GM21529 (cell line): ENCODE measurements around the gene CREB3L2.
A peak's percentile ranks its signal among the peaks of the same experiment; 100 is the strongest.
"Not testable (repeated sequence)": the region's sequence is repeated elsewhere in the genome, so short reads cannot be mapped to it uniquely, and the experiment has no call there.

Experiments used
- ATAC-seq: cut with Tn5 transposase; IDR thresholded peaks from one replicate; pipeline ENCODE4 v1.9.1; 2021; ENCODE audit not compliant: unreplicated experiment

CREB3L2 gene

GRCh38 chr7:137908106-137908505 lies 93.8 kb downstream of the CREB3L2 start:
- ATAC-seq = no peak

DNA sequence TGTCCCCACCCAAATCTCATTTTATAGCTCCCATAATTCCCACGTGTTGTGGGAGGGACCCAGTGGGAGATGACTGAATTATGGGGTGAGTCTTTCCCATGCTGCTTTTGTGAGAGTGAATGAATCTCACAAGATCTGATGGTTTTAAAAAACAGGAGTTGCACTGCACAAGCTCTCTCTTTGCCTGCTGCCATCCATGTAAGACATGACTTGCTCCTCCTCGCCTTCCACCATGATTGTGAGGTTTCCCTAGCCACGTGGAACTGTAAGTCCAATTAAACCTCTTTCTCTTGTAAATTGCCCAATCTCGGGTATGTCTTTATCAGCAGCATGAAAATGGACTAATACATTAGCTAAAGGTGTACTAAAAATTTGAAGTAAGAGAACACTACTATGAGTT lies 95.2 kb downstream of the CREB3L2 start:
- not testable (repeated sequence) for ATAC-seq

DNA sequence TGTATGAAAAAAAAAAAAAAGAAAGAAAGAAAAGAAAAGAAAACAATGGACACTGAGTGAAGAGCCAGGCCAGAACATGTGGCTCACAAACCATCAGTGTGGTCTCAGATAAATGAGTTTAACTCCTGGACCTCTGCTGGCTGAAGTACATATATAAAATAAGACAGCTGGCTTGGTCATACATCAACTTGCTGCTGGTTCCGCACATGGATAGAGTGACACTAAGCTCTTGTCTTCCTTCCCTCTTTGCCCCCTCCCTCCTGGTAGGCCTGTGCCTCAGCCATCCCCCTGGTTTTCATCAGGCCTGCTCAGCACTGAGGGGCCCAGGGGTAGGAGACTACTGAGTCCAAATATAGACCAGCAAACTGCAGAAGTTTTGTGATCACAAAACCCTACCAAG lies 97.1 kb downstream of the CREB3L2 start:
- ATAC-seq = no peak

- peak; percentile 79 for ATAC-seq
Measured at GRCh38 chr7:137903382-137904169, 98.3 kb downstream of the CREB3L2 start.

DNA sequence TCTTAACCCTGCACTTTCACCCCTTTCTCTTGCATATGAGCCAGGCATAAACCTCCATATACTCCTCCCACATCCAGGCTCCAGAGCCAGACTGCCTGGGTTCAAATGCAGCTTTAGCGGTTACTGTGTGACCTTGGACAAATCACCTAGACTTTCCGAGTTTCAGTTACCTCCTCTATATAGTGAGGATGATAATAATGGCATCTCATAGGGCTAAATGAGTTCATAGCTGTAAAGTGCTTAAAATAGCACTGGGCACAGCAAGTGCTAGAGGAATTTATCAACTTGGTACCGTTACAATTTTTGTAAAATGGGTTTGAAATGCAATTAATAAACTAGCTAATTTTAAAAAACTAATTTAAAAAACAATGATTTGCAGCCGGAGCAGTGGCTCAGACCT lies 101.7 kb downstream of the CREB3L2 start:
- no peak for ATAC-seq

DNA sequence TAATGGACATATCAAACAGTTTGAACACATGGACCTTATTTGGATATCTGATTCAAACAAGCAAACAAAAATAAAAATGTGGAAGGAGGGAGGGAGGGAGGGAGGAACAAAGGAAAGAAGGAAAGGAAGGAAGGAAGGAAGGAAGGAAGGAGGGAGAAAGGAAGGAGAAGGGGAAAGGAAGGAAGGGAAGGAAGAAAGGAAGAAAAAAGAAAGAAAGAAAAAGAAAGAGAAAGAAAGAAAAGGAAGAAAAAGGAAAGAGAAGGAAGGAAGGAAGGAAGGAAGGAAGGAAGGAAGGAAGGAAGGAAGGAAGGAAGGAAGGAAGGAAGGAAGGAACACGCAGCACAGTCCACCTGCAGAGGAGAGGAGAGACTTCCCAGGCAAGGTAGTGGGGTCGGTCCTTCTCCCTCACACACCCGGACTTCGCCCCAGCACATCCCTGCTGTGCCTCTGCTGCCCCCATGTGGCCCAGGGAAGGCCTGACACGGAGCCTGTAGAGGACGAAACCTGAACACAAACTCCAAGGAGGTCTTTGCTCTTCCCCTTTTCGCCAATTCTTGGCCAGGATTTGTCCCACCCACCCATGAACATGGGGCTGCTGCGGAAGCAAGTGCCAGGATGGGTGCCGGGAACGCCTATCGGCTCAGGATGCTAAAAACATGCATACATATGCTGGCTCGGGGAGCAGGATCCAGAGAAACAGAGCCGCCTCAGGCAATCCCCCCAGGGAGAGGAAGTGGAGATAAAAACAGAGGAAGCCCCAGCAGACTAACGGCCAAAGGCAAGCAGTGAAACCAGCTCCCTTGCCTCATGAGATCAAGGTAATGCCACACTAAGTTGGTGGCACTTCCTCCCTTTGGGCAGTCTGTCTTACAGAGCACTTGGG lies 102.8 kb downstream of the CREB3L2 start:
- ATAC-seq = peak; percentile 64

DNA sequence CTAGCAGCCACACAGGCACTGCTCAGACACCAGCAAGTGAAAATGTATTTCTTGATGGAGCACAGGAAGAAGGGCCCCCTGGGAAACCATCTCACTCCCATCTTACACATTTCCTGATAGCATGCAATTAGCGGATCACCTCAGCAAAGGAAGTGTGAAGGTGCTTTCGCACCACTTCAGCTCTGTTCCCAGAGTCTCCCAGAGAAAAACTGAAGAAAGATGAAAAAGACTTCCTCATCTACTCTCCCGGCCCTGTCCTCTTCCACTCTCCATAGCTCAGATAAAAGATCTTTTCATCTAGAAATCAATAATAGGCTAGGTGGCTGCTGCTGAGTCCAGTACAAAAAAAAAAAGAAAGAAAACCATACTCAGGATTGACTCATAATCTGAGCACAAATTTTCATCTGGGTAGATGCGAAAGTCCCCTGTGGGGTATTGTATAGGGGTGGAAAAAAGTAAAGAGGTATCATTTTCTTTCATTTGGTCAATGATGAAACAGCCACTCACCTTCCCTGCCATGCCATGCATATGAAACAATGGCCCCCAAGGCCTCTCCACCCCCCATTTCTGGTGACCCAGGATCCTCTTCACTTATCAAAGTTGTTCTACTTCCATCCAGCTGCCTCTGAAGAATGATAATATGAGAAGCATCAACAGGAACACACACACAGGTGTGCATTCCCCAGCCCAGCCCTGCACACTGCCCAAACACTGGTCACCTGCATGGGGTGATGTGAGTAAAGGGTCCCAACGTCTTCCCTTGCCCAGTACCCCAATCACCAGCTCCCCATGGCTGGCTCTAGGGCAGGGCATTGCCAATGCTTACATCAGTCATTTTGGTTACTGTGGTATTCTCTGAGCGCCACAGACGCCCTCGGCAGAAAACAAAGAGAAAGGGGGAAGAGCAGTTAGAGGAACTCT lies 106.3 kb downstream of the CREB3L2 start:
- ATAC-seq = peak; percentile 85

GRCh38 chr7:137893143-137893742 lies 108.6 kb downstream of the CREB3L2 start:
- ATAC-seq = no peak

GRCh38 chr7:137891016-137891655 lies 110.8 kb downstream of the CREB3L2 start:
- no peak for ATAC-seq

GRCh38 chr7:137890449-137890921 lies 111.4 kb downstream of the CREB3L2 start:
- no peak for ATAC-seq

DNA sequence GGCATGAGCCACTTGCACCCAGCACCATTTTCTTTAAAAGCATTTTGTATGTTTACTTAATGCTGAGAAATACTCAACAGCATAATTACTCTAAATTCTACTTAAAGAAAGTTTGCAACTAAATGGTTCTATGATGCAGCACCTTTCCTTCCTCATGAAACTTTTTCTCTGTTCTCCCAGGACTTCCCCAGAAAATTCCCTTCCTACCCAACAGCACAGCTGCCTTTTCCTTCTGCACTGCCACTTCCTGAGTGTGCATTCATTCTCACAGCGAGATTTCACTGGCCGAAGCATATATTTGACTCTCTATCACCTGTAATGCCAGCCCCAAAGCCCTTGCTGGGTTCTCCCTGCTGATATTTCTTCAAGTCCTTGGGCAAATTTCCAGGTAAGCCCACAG lies 113.6 kb downstream of the CREB3L2 start:
- no peak for ATAC-seq

DNA sequence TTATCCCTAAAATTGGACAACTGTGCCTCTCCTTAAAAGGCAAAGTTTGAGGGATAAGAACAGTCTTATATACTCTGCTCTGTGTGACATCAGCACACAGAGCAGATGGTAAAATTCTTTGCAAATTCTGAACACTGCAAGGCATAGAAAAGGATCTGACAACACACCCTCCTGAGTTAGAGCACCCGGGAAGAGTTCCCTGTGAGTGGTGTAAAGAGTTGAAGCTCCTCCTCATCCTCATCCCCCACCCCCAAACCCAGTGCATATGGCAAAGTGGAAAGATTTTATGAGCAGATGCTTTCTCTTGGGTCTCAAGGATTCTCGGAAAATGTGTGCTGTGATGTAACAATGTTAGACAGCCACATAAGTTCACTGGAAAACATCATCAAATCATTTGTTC lies 115.1 kb downstream of the CREB3L2 start:
- ATAC-seq = no peak

DNA sequence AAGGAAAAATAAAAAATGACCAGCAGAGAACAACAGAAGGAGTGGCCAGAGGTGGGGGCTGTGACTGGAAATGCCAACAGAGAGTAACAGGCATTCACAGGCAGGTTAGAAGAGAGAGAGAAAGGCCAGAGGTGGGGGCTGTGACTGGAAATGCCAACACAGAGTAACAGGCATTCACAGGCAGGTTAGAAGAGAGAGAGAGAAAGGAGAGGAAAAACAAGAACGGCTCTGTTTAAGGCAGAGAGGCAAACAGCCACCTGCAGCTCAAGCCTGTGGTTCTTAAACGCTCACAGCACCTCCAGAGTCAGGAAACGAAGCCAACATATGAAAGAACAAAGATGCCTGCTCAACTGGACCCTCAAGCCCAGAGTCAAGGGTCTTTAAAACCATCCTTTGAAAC lies 115.6 kb downstream of the CREB3L2 start:
- ATAC-seq = no peak

DNA sequence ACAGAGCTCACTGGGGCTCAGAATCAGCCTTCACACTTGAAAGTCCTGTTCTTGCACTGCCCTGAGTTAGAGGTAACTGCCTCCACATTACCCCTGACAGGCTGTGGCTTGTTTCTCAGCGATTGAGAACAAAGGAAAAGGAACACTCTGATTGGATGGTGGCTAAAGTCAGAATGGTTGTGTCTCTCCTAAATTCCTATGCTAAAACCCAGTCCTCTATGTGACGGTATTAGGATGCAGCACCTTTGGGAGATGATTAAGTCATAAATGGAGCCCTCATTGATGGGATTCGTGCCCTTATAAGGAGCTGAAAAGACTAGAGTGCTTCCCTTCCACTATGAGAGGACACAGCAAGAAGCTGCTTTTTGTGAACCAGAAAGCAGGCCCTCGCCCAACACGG lies 116.2 kb downstream of the CREB3L2 start:
- ATAC-seq = no peak

GRCh38 chr7:137882806-137883205 lies 119.1 kb downstream of the CREB3L2 start:
- no peak for ATAC-seq

DNA sequence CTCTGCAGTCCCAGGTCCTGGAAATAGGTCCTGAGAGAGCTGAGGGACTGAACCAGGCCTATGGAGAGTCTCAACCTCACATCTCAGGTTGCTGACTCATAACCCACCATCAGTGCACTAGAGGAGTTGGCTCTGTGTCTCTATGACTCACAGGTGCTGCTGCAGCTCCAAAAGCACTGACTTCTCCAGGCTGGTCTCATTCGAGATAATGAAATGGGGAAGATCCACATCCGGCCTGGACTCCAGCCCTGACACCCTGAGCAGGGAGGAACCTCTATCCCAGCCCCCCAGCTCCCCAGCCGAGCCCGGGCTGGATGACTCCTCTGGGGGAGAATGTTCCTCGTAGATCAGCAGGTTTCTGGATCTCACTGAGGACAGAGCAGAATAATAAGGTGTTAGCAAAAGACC lies 119.6 kb downstream of the CREB3L2 start:
- ATAC-seq = peak; percentile 95

DNA sequence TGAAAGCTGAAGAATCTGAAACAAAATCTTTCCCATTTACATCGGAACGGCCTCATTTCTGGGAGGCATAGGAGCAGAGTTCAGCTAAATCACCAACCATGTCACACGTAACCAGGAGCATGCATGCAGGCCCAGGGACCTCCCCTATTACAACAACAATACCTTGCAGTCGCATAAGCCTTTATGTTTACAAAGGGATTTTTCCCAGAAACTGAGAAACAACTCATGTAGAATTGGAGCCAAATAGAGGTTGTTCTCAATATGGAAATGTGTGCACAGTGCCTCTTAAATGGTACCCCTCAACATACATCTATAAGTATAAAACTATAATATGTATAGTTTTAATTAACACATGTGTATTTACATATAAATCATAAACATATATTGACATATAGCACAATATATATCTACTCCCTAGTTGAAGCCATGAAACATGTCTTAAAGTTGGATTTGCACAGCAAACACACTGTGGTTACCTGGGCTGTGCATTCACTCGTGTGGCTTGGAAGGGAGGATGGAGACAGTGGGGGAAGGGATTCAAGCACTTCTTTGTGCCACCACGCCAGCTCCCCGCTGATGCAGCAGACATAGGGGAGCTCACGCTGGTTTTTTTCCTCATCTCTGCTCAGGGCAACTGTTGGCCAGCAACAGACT lies 120.2 kb downstream of the CREB3L2 start:
- ATAC-seq = no peak

DNA sequence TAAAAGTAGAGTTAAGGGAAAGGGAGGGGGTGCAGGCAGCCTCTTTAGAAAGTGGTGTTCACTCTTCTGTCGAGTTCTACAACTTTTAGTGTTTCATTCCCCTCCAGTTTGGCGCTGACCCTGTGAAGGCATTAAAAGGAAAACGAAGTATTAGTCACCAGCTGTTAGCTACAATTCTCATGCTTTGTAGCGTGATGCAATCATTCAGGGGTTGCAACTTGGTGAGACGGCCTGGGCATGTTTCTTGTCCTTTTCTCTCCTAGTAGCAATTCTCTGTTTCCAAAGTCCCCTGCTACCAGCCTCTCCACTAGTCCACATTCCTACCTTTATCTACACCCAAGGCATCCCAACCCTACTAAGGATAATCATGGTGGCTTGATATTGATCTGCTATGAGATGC lies 121.5 kb downstream of the CREB3L2 start:
- ATAC-seq = no peak

DNA sequence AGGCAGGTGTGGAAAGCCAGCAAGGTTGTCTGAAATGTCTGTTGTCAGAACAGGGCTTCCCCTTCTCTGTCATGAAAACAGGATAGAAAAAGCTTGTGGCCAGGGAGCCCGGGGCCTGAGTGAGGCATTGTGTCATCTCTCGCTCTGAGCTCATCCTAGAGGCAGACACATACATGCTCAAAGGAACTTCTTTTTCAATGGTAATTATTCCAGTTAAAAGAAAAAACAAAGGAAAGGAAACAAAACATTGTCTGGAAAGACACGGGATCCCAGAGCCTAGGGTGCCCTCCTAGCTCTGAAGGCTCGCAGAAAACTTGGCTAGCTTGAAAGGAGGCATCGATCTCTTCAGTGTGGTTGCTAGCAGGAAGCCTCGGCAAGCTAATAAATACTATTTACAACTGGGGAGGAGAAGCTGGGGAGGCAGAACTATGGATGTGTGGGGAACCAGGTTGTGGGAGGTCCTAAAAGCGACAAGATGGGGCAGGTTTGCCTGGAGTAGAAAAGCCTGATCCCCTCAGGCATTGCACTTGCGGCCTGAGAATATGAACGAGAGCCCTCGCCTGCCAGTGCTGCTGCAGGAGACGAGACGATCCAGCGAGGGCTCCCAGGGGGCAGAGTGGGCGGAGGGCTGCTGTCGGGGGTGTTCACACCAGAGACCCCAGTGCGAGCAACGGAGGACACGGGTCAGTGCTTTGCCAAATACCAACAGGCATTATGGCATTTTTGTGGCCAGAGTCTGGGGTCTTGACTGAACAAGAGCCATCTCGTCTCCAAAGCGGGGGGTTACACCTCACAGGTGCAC lies 122.3 kb downstream of the CREB3L2 start:
- ATAC-seq = no peak
